ENCODE results near the gene QARS1.

GRCh38 chr3:49098910-49099630 is 5.5 kb downstream of the QARS1 start:
- TF ChIP-seq, protein P1, sequence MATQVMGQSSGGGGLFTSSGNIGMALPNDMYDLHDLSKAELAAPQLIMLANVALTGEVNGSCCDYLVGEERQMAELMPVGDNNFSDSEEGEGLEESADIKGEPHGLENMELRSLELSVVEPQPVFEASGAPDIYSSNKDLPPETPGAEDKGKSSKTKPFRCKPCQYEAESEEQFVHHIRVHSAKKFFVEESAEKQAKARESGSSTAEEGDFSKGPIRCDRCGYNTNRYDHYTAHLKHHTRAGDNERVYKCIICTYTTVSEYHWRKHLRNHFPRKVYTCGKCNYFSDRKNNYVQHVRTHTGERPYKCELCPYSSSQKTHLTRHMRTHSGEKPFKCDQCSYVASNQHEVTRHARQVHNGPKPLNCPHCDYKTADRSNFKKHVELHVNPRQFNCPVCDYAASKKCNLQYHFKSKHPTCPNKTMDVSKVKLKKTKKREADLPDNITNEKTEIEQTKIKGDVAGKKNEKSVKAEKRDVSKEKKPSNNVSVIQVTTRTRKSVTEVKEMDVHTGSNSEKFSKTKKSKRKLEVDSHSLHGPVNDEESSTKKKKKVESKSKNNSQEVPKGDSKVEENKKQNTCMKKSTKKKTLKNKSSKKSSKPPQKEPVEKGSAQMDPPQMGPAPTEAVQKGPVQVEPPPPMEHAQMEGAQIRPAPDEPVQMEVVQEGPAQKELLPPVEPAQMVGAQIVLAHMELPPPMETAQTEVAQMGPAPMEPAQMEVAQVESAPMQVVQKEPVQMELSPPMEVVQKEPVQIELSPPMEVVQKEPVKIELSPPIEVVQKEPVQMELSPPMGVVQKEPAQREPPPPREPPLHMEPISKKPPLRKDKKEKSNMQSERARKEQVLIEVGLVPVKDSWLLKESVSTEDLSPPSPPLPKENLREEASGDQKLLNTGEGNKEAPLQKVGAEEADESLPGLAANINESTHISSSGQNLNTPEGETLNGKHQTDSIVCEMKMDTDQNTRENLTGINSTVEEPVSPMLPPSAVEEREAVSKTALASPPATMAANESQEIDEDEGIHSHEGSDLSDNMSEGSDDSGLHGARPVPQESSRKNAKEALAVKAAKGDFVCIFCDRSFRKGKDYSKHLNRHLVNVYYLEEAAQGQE (IDR thresholded peaks at IDR 0.05; ENCODE audit: insufficient read depth in 1 of 2, low read depth in 2 of 2, low read length in 2 of 2) = no peak
- TF ChIP-seq TAF1 (IDR thresholded peaks at IDR 0.05; ENCODE audit: borderline replicate concordance, insufficient read depth, low read length) (no peak), POLR2AphosphoS5 (IDR thresholded peaks at IDR 0.05; ENCODE audit: low read depth, low read length) (no peak), SIN3A (IDR thresholded peaks at IDR 0.05; ENCODE audit: borderline replicate concordance, insufficient read depth, low read length) (no peak)

Measured in PFSK-1 (cell line).